GM12878 (cell line): Measurements from ENCODE around the gene PAK5. TPM values are rescaled to one million over a fixed set of nuclear protein-coding genes. Genes with fewer than 3 reads are reported as not detected.

Experiments
- ATAC-seq: fragments of 200-7000 bp; cut with Tn5 transposase; 3 replicates; pipeline ENCODE4 v1.9.1; 2020; ENCODE audit warnings: mild to moderate bottlenecking, moderate library complexity
- BruUV-seq: library from RNA; stranded (reverse); fragments of 400-500 nt; replicated peaks from 2 replicates; lab custom pipeline; 2021; lab: Mats Ljungman, UMichigan
- CTCF ChIA-PET: fragments of 300-600 bp; sonication (Branson Sonifier 250); formaldehyde crosslinking; extraction: SDS; loops from one replicate; lab custom pipeline; 2021; ENCODE audit warnings: inconsistent platforms; lab: Yijun Ruan, JAX
- POLR2A ChIA-PET: fragments of 350-600 bp; formaldehyde crosslinking; extraction: SDS; loops from one replicate; lab custom pipeline; 2021; ENCODE audit warnings: inconsistent platforms; lab: Charles Lee
- RAD21 ChIA-PET: fragments of 300-600 bp; sonication (Branson Sonifier 250); formaldehyde crosslinking; loops from one replicate; lab custom pipeline; 2023; ENCODE audit warnings: antibody characterized with exemption; ENCODE audit not compliant: unreplicated experiment; lab: Charles Lee
- SMC1A ChIA-PET: fragments of 300-600 bp; sonication (Branson Sonifier 250); formaldehyde crosslinking; loops from one replicate; lab custom pipeline; 2023; ENCODE audit not compliant: unreplicated experiment, uncharacterized antibody; lab: Charles Lee
- DNase-seq: peaks from one replicate; pipeline ENCODE4 v3.0.0-alpha.2; 2011; ENCODE audit warnings: low read depth, low spot score
- FAIRE-seq: peaks from 3 replicates; lab custom pipeline; 2011; peaks lifted over from hg19 to GRCh38; lab: Jason Lieb, UNC
- H2AFZ ChIP-seq: 2 replicates; pipeline ENCODE4 v1.6.0; 2011; ENCODE audit warnings: low read depth, low read length, control low read depth; ENCODE audit not compliant: control insufficient read depth
- H3K27ac ChIP-seq: 2 replicates; pipeline ENCODE4 v1.5.1; 2011; ENCODE audit warnings: control low read depth; ENCODE audit not compliant: control insufficient read depth, insufficient read depth
- H3K27me3 ChIP-seq, 2 experiments: replicated peaks in 1 of 2; 2 replicates each; pipeline versions ENCODE4 v1.6.0 to v1.6.1; 2011; ENCODE audit warnings: low read length in 1 of 2; ENCODE audit not compliant: control insufficient read depth in 2 of 2, insufficient read depth in 2 of 2
- H3K36me3 ChIP-seq, 2 experiments: 2 replicates each; pipeline ENCODE4 v1.5.1; 2011; ENCODE audit warnings: low read length in 1 of 2; ENCODE audit not compliant: control insufficient read depth in 2 of 2, insufficient read depth in 2 of 2
- H3K4me1 ChIP-seq: 2 replicates; pipeline ENCODE4 v1.6.1; 2011; ENCODE audit warnings: mild to moderate bottlenecking, low read length, moderate library complexity, mixed read lengths; ENCODE audit not compliant: control insufficient read depth, insufficient read depth
- H3K4me2 ChIP-seq: 2 replicates; pipeline ENCODE4 v1.6.0; 2011; ENCODE audit warnings: control low read depth; ENCODE audit not compliant: control insufficient read depth, insufficient read depth
- H3K4me3 ChIP-seq: fragments of 200-600 bp; sonication (generic); 2 replicates; pipeline ENCODE4 v1.5.1; 2016
- H3K79me2 ChIP-seq: 2 replicates; pipeline ENCODE4 v1.6.0; 2011; ENCODE audit warnings: low read length; ENCODE audit not compliant: control insufficient read depth, insufficient read depth
- H3K9ac ChIP-seq: 2 replicates; pipeline ENCODE4 v1.8.0; 2011; ENCODE audit warnings: low read length, control low read depth, mixed read lengths; ENCODE audit not compliant: control insufficient read depth, insufficient read depth
- H3K9me3 ChIP-seq: replicated peaks from 3 replicates; pipeline ENCODE4 v1.5.1; 2011; ENCODE audit warnings: mild to moderate bottlenecking, low read length; ENCODE audit not compliant: control insufficient read depth, insufficient read depth
- H4K20me1 ChIP-seq: 2 replicates; pipeline ENCODE4 v1.6.0; 2011; ENCODE audit not compliant: control insufficient read depth, insufficient read depth
- ATF7 ChIP-seq: fragments of 450-650 bp; IDR thresholded peaks from 2 replicates; pipeline ENCODE4 v1.6.1; 2016; ENCODE audit warnings: low read depth, mild to moderate bottlenecking
- BRCA1 ChIP-seq: IDR thresholded peaks from 2 replicates; pipeline ENCODE4 v1.6.1; 2011; ENCODE audit warnings: low read depth, low read length, improper control_type of control experiment
- EED ChIP-seq: sonication (generic); IDR thresholded peaks from 2 replicates; pipeline ENCODE4 v1.6.1; 2016; ENCODE audit warnings: antibody characterized with exemption, low read depth
- EGR1 ChIP-seq, 2 experiments: IDR thresholded peaks; 1 replicate in 1 of 2; 2 replicates in 1 of 2; pipeline ENCODE4 v1.6.1; 2011 to 2012; ENCODE audit warnings: low read depth in 2 of 2, low read length in 2 of 2, borderline replicate concordance in 1 of 2, mild to moderate bottlenecking in 1 of 2, moderate library complexity in 1 of 2
- GATAD2B ChIP-seq: fragments of 450-650 bp; conservative IDR thresholded peaks from 2 replicates; pipeline ENCODE4 v1.6.1; 2017; ENCODE audit warnings: low read depth, mild to moderate bottlenecking, moderate library complexity
- JUND ChIP-seq: IDR thresholded peaks from 2 replicates; pipeline ENCODE4 v1.6.1; 2012; ENCODE audit warnings: low read depth, mild to moderate bottlenecking, low read length, improper control_type of control experiment, moderate library complexity
- MYB ChIP-seq: fragments of 150-350 bp; IDR thresholded peaks from 2 replicates; pipeline ENCODE4 v1.6.1; 2014; ENCODE audit warnings: mild to moderate bottlenecking, low read depth, low read length, borderline replicate concordance
- NFYA ChIP-seq: IDR thresholded peaks from 2 replicates; pipeline ENCODE4 v1.6.1; 2011; ENCODE audit warnings: low read depth, mild to moderate bottlenecking, low read length, improper control_type of control experiment, borderline replicate concordance
- POLR2AphosphoS2 ChIP-seq: IDR thresholded peaks from 2 replicates; pipeline ENCODE4 v1.6.1; 2011; ENCODE audit warnings: low read depth, mild to moderate bottlenecking, low read length, improper control_type of control experiment, moderate library complexity
- SIX5 ChIP-seq: IDR thresholded peaks from 2 replicates; pipeline ENCODE4 v1.6.1; 2011; ENCODE audit warnings: mild to moderate bottlenecking, low read depth, low read length, moderate library complexity; ENCODE audit not compliant: severe bottlenecking
- ZNF207 ChIP-seq: fragments of 450-650 bp; IDR thresholded peaks from 2 replicates; pipeline ENCODE4 v1.6.1; 2014; ENCODE audit warnings: antibody characterized with exemption, mild to moderate bottlenecking, borderline replicate concordance
- ZNF274 ChIP-seq: IDR thresholded peaks from one replicate; pipeline ENCODE4 v1.8.0; 2011; ENCODE audit not compliant: insufficient read length, insufficient read depth
- WGBS: methylation state at CpG from one replicate; pipeline ENCODE4 v1.1.6; 2016; ENCODE audit warnings: low lambda C conversion rate; ENCODE audit not compliant: insufficient replicate concordance, insufficient coverage; ENCODE audit errors: missing lambda C conversion rate; 5-methylcytosine and 5-hydroxymethylcytosine counted together
- in situ Hi-C: fragments of 300-500 bp; cut with MboI; formaldehyde crosslinking; loops from 9 replicates; pipeline ENCODE4 v1.14.3; 2018; ENCODE audit warnings: mixed read lengths
- intact Hi-C: fragments of 100-400 bp; cut with micrococcal nuclease; formaldehyde crosslinking; loops from one replicate; pipeline ENCODE4 v1.14.2; 2022; ENCODE audit not compliant: unreplicated experiment
- polyA plus RNA-seq, 11 experiments: library from polyadenylated mRNA; depleted of rRNA in 4 of 11; unstranded in 6 of 11; stranded (reverse) in 5 of 11; fragments of >200 nt; fragmentation: Nextera tagmentation in 4 of 11; fragmentation: Illumina TruSeq in 1 of 11; extraction: Ambion mirVana in 4 of 11; extraction: Trizol in 1 of 11; gene quantifications; 1 replicate in 1 of 11; 2 replicates in 10 of 11; pipeline versions ENCODE4 v1.2.1 to v1.2.3, GENCODE V29; 2011 to 2016; ENCODE audit warnings: inconsistent platforms in 2 of 11, missing spikeins in 2 of 11, low read depth in 1 of 11
- total RNA-seq, 4 experiments: library from RNA; depleted of rRNA in 3 of 4; stranded (reverse); fragments of >200 nt in 3 of 4; fragmentation: Illumina TruSeq in 1 of 4; extraction: Trizol in 1 of 4; gene quantifications; 2 replicates each; pipeline versions ENCODE4 v1.2.1 to v1.2.3, GENCODE V29; 2013 to 2021
- TF ChIP-seq, protein P1 (sequence below): IDR thresholded peaks from 2 replicates; pipeline ENCODE4 v1.6.1; 2011; ENCODE audit warnings: borderline replicate concordance, low read depth, mild to moderate bottlenecking, moderate library complexity, low read length; ENCODE audit not compliant: insufficient read depth, poor library complexity, severe bottlenecking

The PAK5 gene
- total and polyA plus RNA-seq, 10 of the 15 experiments (the other 5 are each of a cell fraction or from before 2014, with no cell fraction given) = not detected

DNA sequence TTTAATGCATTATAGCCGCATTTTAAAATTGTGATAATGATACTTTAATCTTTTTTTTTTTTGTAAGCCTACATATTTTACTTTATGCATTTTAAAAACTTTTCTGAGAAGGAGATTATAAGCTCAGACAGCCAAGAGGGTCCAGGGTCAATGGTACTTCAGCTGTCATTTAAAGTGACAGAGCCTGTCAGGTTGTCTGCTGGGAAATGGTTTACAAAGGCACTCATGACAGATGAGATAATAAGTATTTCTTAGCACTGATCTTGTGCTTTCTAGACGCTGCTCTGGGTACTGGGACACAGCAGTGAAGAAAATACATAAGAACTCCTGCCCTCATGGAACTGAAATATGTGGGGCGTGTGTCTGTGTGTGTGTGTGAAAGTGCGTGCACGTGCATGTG is 304.9 kb downstream of the PAK5 start:
- no peak for FAIRE-seq

DNA sequence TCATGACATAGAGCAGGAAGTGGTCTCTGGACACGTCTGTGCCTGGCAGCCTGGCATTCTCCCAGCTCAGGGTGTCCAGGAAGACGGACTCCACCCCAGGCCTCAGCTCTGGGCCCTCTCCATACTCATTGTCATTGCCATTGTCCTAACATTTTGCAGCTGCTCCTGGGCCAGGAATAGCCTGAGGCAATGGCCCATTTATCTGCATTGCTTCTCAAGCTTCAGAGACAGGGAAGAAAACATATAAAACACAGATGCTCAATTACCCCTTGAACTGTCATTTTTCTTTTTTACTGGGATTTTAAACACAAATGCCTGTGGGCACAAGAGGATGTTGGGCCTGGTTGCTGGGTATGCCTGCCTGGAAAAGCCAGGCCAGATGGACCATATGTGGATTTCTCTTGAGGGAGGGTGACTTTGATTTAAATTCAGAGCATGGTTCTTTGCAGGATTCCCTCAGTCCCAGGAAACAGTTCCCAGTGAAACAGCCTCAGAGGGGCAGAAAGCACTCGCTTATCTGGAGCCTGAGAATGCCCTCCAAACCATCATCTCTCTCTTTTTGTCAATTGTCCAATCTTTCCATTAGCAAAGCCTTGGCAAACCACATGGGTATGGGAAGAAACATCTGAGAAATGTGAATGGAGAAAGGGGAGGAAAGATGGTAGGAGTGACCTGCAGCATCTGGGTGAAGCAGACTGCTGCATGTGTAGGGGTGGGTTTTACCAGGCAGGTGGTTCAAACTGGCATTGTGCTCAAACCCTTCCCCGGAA is 306.6 kb downstream of the PAK5 start:
- no peaks in the 10 kb centered on the region for H3K79me2 ChIP-seq
- in situ Hi-C loops = no loop called here
- ATAC-seq = no peak
- H3K4me2 ChIP-seq = no peak overlapping the region
- H3K4me3 ChIP-seq = no peak overlapping the region
- SMC1A ChIA-PET = no interaction called here
- H3K27me3 ChIP-seq = no peaks in the 10 kb centered on the region
- no peak for FAIRE-seq
- no peak overlapping the region for H3K9ac ChIP-seq
- intact Hi-C loops = no loop called here
- POLR2A ChIA-PET = no interaction called here
- no peaks in the 10 kb centered on the region for H3K9me3 ChIP-seq
- H3K36me3 ChIP-seq = no peaks in the 10 kb centered on the region
- no TSS peak for BruUV-seq
- H2AFZ ChIP-seq = no peak overlapping the region
- CTCF ChIA-PET = interaction anchor here (1.9 kb wide), 1 partner anchor 78 kb away, joined by 4 read pairs; no protein-coding TSS in a partner anchor
- H4K20me1 ChIP-seq = no peaks in the 10 kb centered on the region
- no peak for DNase-seq
- 21% methylated on average over 4 of the region's 4 CpGs for WGBS
- H3K4me1 ChIP-seq = no peaks in the 10 kb centered on the region
- RAD21 ChIA-PET = no interaction called here
- H3K27ac ChIP-seq = no peak overlapping the region
- no peak for TF ChIP-seq ZNF207
- no peak for TF ChIP-seq EED
- TF ChIP-seq, protein P1, sequence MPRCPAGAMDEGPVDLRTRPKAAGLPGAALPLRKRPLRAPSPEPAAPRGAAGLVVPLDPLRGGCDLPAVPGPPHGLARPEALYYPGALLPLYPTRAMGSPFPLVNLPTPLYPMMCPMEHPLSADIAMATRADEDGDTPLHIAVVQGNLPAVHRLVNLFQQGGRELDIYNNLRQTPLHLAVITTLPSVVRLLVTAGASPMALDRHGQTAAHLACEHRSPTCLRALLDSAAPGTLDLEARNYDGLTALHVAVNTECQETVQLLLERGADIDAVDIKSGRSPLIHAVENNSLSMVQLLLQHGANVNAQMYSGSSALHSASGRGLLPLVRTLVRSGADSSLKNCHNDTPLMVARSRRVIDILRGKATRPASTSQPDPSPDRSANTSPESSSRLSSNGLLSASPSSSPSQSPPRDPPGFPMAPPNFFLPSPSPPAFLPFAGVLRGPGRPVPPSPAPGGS = no peak
- no peak for TF ChIP-seq JUND
- TF ChIP-seq POLR2AphosphoS2 = no peak
- TF ChIP-seq NFYA = no peak
- no peak for TF ChIP-seq EGR1 (IDR thresholded peaks at IDR 0.05; ENCODE audit: borderline replicate concordance in 1 of 2, low read depth in 2 of 2, low read length in 2 of 2)

More for the DNA sequence above, 304.9 kb downstream of the PAK5 start:
- no peak for ATAC-seq
- 50% methylated on average over 5 of the region's 5 CpGs for WGBS
- in situ Hi-C loops = no loop called here
- TF ChIP-seq ZNF274 (no peak), BRCA1 (no peak), SIX5 (no peak), GATAD2B (no peak), ATF7 (no peak), MYB (no peak)
- TF ChIP-seq, protein P1 = no peak
- RAD21 ChIA-PET = no interaction called here
- Histone ChIP-seq H2AFZ (no peak overlapping the region), H3K9me3 (no peaks in the 10 kb centered on the region), H3K79me2 (no peaks in the 10 kb centered on the region), H3K4me1 (no peaks in the 10 kb centered on the region), H3K27me3 (no peaks in the 10 kb centered on the region; a peak in 1 of 4 replicates), H3K9ac (no peak overlapping the region), H4K20me1 (no peaks in the 10 kb centered on the region), H3K4me3 (no peak overlapping the region), H3K4me2 (no peak overlapping the region), H3K27ac (no peak overlapping the region), H3K36me3 (no peaks in the 10 kb centered on the region)
- SMC1A ChIA-PET = no interaction called here
- intact Hi-C loops = no loop called here
- no peak for DNase-seq
- BruUV-seq = no TSS peak
- CTCF ChIA-PET = no interaction called here
- POLR2A ChIA-PET = no interaction called here
